B cell (primary cell): Measurements from ENCODE around the gene COG2. TPM values are rescaled to one million over a fixed set of nuclear protein-coding genes. Genes with fewer than 3 reads are reported as not detected.

Source experiments
- ATAC-seq: fragments of 200-7000 bp; cut with Tn5 transposase; one replicate; pipeline ENCODE4 v1.10.0; 2021; ENCODE audit warnings: low read depth, mild to moderate bottlenecking, moderate number of reproducible peaks, moderate library complexity
- CTCF ChIA-PET: fragments of 350-600 bp; sonication (Branson Sonifier 250); formaldehyde crosslinking; loops from one replicate; lab custom pipeline; 2021; ENCODE audit warnings: antibody characterized with exemption, inconsistent platforms; lab: Charles Lee
- POLR2A ChIA-PET: fragments of 350-600 bp; sonication (Branson Sonifier 250); formaldehyde crosslinking; loops from one replicate; lab custom pipeline; 2021; ENCODE audit warnings: antibody characterized with exemption; lab: Charles Lee
- DNase-seq: peaks from one replicate; pipeline ENCODE4 v3.0.0; 2013
- H2AFZ ChIP-seq: 2 replicates; pipeline ENCODE4 v1.6.1; 2012; ENCODE audit warnings: mild to moderate bottlenecking, low read depth, low read length; ENCODE audit not compliant: insufficient read depth, poor library complexity, severe bottlenecking
- H3K27ac ChIP-seq, 2 donors: 1 replicate in 1 of 2; 2 replicates in 1 of 2; pipeline ENCODE4 v1.5.1; 2012 to 2013; ENCODE audit warnings: low read length in 2 of 2, mild to moderate bottlenecking in 2 of 2, moderate library complexity in 1 of 2
- H3K27me3 ChIP-seq, 4 experiments: fragments of 200-600 bp in 1 of 4; sonication (generic) in 1 of 4; replicated peaks in 1 of 4; 1 replicate in 2 of 4; 2 replicates in 2 of 4; pipeline versions ENCODE4 v1.6.1 to v1.7.0; 2013 to 2016; ENCODE audit warnings: low read length in 3 of 4, mild to moderate bottlenecking in 2 of 4, mixed read lengths in 1 of 4, moderate library complexity in 1 of 4; ENCODE audit not compliant: insufficient read depth in 4 of 4, control insufficient read depth in 3 of 4; ENCODE audit errors: control extremely low read depth in 1 of 4
- H3K36me3 ChIP-seq, 2 experiments: replicated peaks in 1 of 2; 1 replicate in 1 of 2; 2 replicates in 1 of 2; pipeline versions ENCODE4 v1.6.1 to v1.7.1; 2013; ENCODE audit warnings: low read length in 1 of 2; ENCODE audit not compliant: insufficient read depth in 2 of 2, control insufficient read depth in 1 of 2; ENCODE audit errors: control extremely low read depth in 1 of 2, extremely low read depth in 1 of 2
- H3K4me1 ChIP-seq, 2 donors: fragments of 200-600 bp in 1 of 2; sonication (generic) in 1 of 2; 1 replicate in 1 of 2; 2 replicates in 1 of 2; pipeline versions ENCODE4 v1.5.1 to v1.6.1; 2013 to 2017; ENCODE audit warnings: low read length in 2 of 2; ENCODE audit not compliant: control insufficient read depth in 2 of 2, insufficient read depth in 2 of 2
- H3K4me2 ChIP-seq: replicated peaks from 2 replicates; pipeline ENCODE3; 2012; ENCODE audit warnings: mild to moderate bottlenecking, low read depth, low read length; ENCODE audit not compliant: poor library complexity, severe bottlenecking
- H3K4me3 ChIP-seq, 5 experiments: fragments of 200-600 bp in 1 of 5; sonication (generic) in 1 of 5; 1 replicate in 3 of 5; 2 replicates in 2 of 5; pipeline versions ENCODE4 v1.5.1 to v1.7.0; 2011 to 2016; ENCODE audit warnings: low read length in 4 of 5, mild to moderate bottlenecking in 4 of 5, low read depth in 2 of 5, control low read depth in 1 of 5, moderate library complexity in 1 of 5; ENCODE audit not compliant: insufficient read depth in 1 of 5; ENCODE audit errors: control extremely low read depth in 1 of 5, extremely low read depth in 1 of 5
- H3K79me2 ChIP-seq: fragments of 200-600 bp; sonication (generic); one replicate; pipeline ENCODE4 v1.6.0; 2016; ENCODE audit warnings: low read length; ENCODE audit not compliant: control insufficient read depth, insufficient read depth
- H3K9ac ChIP-seq: fragments of 200-600 bp; sonication (generic); 2 replicates; pipeline ENCODE4 v1.6.1; 2017; ENCODE audit warnings: mild to moderate bottlenecking, low read length, moderate library complexity
- H3K9me3 ChIP-seq, 3 donors: one replicate each; pipeline versions ENCODE4 v1.6.1 to v1.7.1; 2013; ENCODE audit warnings: low read length in 2 of 3; ENCODE audit not compliant: control insufficient read depth in 2 of 3, insufficient read depth in 1 of 3; ENCODE audit errors: control extremely low read depth in 1 of 3
- H4K20me1 ChIP-seq: 2 replicates; pipeline ENCODE4 v1.6.0; 2012; ENCODE audit warnings: mild to moderate bottlenecking, low read length; ENCODE audit not compliant: insufficient read depth, control insufficient read depth, poor library complexity, severe bottlenecking
- H3K27ac Mint-ChIP-seq: one replicate; pipeline ENCODE4 v1.8.0; 2021; ENCODE audit warnings: mixed read lengths
- H3K27me3 Mint-ChIP-seq: one replicate; pipeline ENCODE4 v1.8.0; 2021; ENCODE audit warnings: mixed read lengths
- H3K4me1 Mint-ChIP-seq: one replicate; pipeline ENCODE4 v1.8.0; 2021; ENCODE audit warnings: mixed read lengths
- H3K4me3 Mint-ChIP-seq: one replicate; pipeline ENCODE4 v1.8.0; 2021; ENCODE audit warnings: mixed read lengths
- H3K9me3 Mint-ChIP-seq: one replicate; pipeline ENCODE4 v1.8.0; 2022; ENCODE audit warnings: mixed read lengths; ENCODE audit not compliant: insufficient read depth
- EZH2 ChIP-seq: IDR thresholded peaks from 2 replicates; pipeline ENCODE4 v1.6.1; 2012; ENCODE audit warnings: borderline replicate concordance, low read depth, mild to moderate bottlenecking, moderate library complexity, low read length; ENCODE audit not compliant: insufficient read depth, poor library complexity, severe bottlenecking
- WGBS: methylation state at CpG from one replicate; pipeline ENCODE4 v1.1.5; 2013; ENCODE audit warnings: missing lambda C conversion rate; ENCODE audit not compliant: insufficient coverage; 5-methylcytosine and 5-hydroxymethylcytosine counted together
- intact Hi-C: fragments of 100-400 bp; cut with micrococcal nuclease; formaldehyde crosslinking; loops from one replicate; pipeline ENCODE4 v1.10.0; 2022
- polyA plus RNA-seq: library from polyadenylated mRNA; depleted of rRNA; stranded (reverse); fragments of >200 nt; gene quantifications from 2 replicates; pipeline ENCODE4 v1.2.3, GENCODE V29; 2012
- total RNA-seq, 2 donors: library from RNA; stranded (reverse); fragments of 120-200 nt in 1 of 2; gene quantifications; 1 replicate in 1 of 2; 2 replicates in 1 of 2; pipeline versions ENCODE4 v1.2.3 to v1.2.4, GENCODE V29; 2013 to 2022
- TF ChIP-seq, protein P1 (sequence below): fragments of 200-600 bp; IDR thresholded peaks from one replicate; pipeline ENCODE4 v1.8.0; 2022; ENCODE audit warnings: antibody characterized with exemption, mild to moderate bottlenecking

COG2 gene
- total and polyA plus RNA-seq, 2 donors (not counting 1 experiment from before 2014, with no cell fraction given), result 17.0 to 42.5 TPM

DNA sequence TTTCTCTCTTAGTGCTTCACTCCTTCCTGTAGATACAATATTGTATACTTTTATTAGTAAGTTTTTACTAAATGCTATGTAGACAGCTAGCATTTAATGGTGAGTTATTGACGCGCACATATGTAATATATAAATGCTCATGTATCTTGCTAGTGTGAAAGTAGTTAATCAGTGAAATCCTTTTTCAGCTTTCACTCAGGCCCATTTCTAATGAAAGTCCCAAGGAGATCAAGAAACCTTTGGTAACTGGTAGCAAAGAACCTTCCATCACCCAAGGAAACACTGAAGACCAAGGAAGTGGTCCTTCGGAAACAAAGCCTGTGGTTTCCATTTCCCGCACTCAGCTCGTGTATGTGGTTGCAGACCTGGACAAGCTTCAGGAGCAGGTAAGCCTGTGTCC is 44.5 kb downstream of the COG2 start:
- intact Hi-C loops, result no loop called here
- Histone ChIP-seq H3K4me1 (no peaks in the 10 kb centered on the region), H3K36me3 (peaks cover 6 to 88% of the 10 kb centered on the region in 2 experiments), H3K27ac (no peak overlapping the region), H3K4me2 (no peak overlapping the region), H3K9me3 (no peaks in the 10 kb centered on the region), H3K9ac (no peak overlapping the region), H3K4me3 (no peak overlapping the region), H3K27me3 (no peaks in the 10 kb centered on the region), H4K20me1 (no peaks in the 10 kb centered on the region), H3K79me2 (no peaks in the 10 kb centered on the region), H2AFZ (no peak overlapping the region)
- Mint-ChIP-seq H3K4me1 (no peaks in the 10 kb centered on the region), H3K9me3 (no peaks in the 10 kb centered on the region), H3K27me3 (no peaks in the 10 kb centered on the region), H3K4me3 (no peak overlapping the region), H3K27ac (no peak overlapping the region)
- ChIA-PET CTCF (no interaction called here), POLR2A (no interaction called here)
- ATAC-seq (no peak), DNase-seq (no peak)
- WGBS, result 100% methylated on average over 3 of the region's 5 CpGs
- no peak for TF ChIP-seq EZH2
- TF ChIP-seq, protein P1, sequence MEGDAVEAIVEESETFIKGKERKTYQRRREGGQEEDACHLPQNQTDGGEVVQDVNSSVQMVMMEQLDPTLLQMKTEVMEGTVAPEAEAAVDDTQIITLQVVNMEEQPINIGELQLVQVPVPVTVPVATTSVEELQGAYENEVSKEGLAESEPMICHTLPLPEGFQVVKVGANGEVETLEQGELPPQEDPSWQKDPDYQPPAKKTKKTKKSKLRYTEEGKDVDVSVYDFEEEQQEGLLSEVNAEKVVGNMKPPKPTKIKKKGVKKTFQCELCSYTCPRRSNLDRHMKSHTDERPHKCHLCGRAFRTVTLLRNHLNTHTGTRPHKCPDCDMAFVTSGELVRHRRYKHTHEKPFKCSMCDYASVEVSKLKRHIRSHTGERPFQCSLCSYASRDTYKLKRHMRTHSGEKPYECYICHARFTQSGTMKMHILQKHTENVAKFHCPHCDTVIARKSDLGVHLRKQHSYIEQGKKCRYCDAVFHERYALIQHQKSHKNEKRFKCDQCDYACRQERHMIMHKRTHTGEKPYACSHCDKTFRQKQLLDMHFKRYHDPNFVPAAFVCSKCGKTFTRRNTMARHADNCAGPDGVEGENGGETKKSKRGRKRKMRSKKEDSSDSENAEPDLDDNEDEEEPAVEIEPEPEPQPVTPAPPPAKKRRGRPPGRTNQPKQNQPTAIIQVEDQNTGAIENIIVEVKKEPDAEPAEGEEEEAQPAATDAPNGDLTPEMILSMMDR, result no peak

DNA sequence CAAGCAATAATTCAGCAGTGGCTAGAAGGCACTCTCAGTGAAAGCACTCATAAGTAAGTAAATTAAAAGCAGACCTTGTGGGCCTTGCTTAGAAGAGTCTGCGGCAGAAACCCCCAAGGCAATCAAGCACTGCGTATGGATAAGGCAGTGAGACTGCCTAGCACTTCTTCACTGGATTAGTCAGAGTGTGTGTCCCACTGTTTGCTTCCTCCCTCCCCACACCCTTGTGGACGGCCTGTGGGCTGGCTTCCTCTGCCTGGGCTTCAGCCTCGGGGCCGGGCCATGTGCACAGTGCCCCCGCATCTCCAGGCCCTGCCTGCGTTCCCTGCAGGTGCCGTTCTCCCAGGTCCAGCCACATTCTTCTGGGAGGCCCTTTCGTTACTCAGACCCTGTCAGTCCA is 47.8 kb downstream of the COG2 start:
- no peak overlapping the region for H3K4me2 ChIP-seq
- H3K27me3 ChIP-seq, result no peaks in the 10 kb centered on the region
- H3K9me3 ChIP-seq, result no peaks in the 10 kb centered on the region
- H3K9ac ChIP-seq, result no peak overlapping the region
- ChIA-PET CTCF (no interaction called here), POLR2A (no interaction called here)
- WGBS, result 95% methylated on average over 7 of the region's 9 CpGs
- Mint-ChIP-seq H3K4me3 (no peak overlapping the region), H3K4me1 (no peaks in the 10 kb centered on the region), H3K27ac (no peak overlapping the region), H3K27me3 (no peaks in the 10 kb centered on the region), H3K9me3 (no peaks in the 10 kb centered on the region)
- DNase-seq (no peak), ATAC-seq (no peak)
- H4K20me1 ChIP-seq, result no peaks in the 10 kb centered on the region
- no peak overlapping the region for H2AFZ ChIP-seq
- intact Hi-C loops, result no loop called here
- TF ChIP-seq, protein P1, result no peak
- TF ChIP-seq EZH2, result no peak
- H3K4me3 ChIP-seq, result no peak overlapping the region
- no peaks in the 10 kb centered on the region for H3K4me1 ChIP-seq
- H3K36me3 ChIP-seq, result peaks cover 13 to 84% of the 10 kb centered on the region in 2 experiments
- H3K79me2 ChIP-seq, result no peaks in the 10 kb centered on the region
- H3K27ac ChIP-seq, result no peak overlapping the region
